Thoracic aorta (tissue), 2 donors: ENCODE results near the gene SPATS2L. TPM values are rescaled to one million over a fixed set of nuclear protein-coding genes. Genes with fewer than 3 reads are reported as not detected.

Experiments
- ATAC-seq: fragments of 150-250 bp; one replicate; pipeline ENCODE4 v1.8.0; 2017; ENCODE audit warnings: low read depth; ENCODE audit not compliant: insufficient number of reproducible peaks, low FRiP score
- DNase-seq: peaks from one replicate; pipeline ENCODE4 v3.0.0-alpha.2; 2020; ENCODE audit warnings: low spot score
- H3K27ac ChIP-seq, 2 donors: fragments of 200-600 bp; sonication (generic); 1 replicate in 1 of 2; 2 replicates in 1 of 2; pipeline ENCODE4 v1.5.1; 2016; ENCODE audit warnings: mild to moderate bottlenecking in 2 of 2, moderate library complexity in 2 of 2
- H3K27me3 ChIP-seq: fragments of 200-600 bp; sonication (generic); replicated peaks from 2 replicates; pipeline ENCODE4 v1.6.0; 2016; ENCODE audit warnings: mild to moderate bottlenecking; ENCODE audit not compliant: insufficient read depth
- H3K36me3 ChIP-seq: fragments of 200-600 bp; sonication (generic); one replicate; pipeline ENCODE4 v1.5.1; 2016
- H3K4me1 ChIP-seq, 2 donors: fragments of 200-600 bp; sonication (generic); 1 replicate in 1 of 2; 2 replicates in 1 of 2; pipeline versions ENCODE4 v1.5.1 to v1.6.0; 2016; ENCODE audit warnings: low read depth in 2 of 2, mild to moderate bottlenecking in 1 of 2; ENCODE audit not compliant: control insufficient read depth in 1 of 2
- H3K4me3 ChIP-seq: fragments of 200-600 bp; sonication (generic); 2 replicates; pipeline ENCODE4 v1.5.1; 2016; ENCODE audit warnings: mild to moderate bottlenecking
- H3K9me3 ChIP-seq: fragments of 200-600 bp; sonication (generic); 2 replicates; pipeline ENCODE4 v1.5.1; 2016
- total RNA-seq, 2 donors: library from RNA; depleted of rRNA; stranded (reverse); fragments of >200 nt; gene quantifications; one replicate each; pipeline versions ENCODE4 v1.1.0 to v1.2.3, GENCODE V29; 2016
- TF ChIP-seq, protein P1 (sequence below): fragments of 200-600 bp; sonication (generic); IDR thresholded peaks from one replicate; pipeline ENCODE4 v1.5.1; 2019; ENCODE audit warnings: antibody characterized with exemption

SPATS2L gene, protein sequence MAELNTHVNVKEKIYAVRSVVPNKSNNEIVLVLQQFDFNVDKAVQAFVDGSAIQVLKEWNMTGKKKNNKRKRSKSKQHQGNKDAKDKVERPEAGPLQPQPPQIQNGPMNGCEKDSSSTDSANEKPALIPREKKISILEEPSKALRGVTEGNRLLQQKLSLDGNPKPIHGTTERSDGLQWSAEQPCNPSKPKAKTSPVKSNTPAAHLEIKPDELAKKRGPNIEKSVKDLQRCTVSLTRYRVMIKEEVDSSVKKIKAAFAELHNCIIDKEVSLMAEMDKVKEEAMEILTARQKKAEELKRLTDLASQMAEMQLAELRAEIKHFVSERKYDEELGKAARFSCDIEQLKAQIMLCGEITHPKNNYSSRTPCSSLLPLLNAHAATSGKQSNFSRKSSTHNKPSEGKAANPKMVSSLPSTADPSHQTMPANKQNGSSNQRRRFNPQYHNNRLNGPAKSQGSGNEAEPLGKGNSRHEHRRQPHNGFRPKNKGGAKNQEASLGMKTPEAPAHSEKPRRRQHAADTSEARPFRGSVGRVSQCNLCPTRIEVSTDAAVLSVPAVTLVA
- 10 to 100 TPM; 47.7 to 90.3 TPM for total RNA-seq

GRCh38 chr2:200306196-200306930 lies at the start of gene SPATS2L:
Gene SPATS2L, plus strand, starts transcription at chr2:200306693. Its CDS starts 82,552 bp downstream, at chr2:200389245.
- TF ChIP-seq, protein P1, sequence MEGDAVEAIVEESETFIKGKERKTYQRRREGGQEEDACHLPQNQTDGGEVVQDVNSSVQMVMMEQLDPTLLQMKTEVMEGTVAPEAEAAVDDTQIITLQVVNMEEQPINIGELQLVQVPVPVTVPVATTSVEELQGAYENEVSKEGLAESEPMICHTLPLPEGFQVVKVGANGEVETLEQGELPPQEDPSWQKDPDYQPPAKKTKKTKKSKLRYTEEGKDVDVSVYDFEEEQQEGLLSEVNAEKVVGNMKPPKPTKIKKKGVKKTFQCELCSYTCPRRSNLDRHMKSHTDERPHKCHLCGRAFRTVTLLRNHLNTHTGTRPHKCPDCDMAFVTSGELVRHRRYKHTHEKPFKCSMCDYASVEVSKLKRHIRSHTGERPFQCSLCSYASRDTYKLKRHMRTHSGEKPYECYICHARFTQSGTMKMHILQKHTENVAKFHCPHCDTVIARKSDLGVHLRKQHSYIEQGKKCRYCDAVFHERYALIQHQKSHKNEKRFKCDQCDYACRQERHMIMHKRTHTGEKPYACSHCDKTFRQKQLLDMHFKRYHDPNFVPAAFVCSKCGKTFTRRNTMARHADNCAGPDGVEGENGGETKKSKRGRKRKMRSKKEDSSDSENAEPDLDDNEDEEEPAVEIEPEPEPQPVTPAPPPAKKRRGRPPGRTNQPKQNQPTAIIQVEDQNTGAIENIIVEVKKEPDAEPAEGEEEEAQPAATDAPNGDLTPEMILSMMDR, result no peak
- Histone ChIP-seq H3K27ac (peak within 1 kb of the TSS; percentile 85 to 94), H3K36me3 (no peaks in the 10 kb centered on the region), H3K9me3 (no peaks in the 10 kb centered on the region), H3K4me3 (peak within 1 kb of the TSS; percentile 94), H3K27me3 (no peaks in the 10 kb centered on the region), H3K4me1 (peaks cover 11 to 41% of the 10 kb centered on the region in 2 donors)
- DNase-seq, result peak; percentile 31
- ATAC-seq, result peak; percentile 32

DNA sequence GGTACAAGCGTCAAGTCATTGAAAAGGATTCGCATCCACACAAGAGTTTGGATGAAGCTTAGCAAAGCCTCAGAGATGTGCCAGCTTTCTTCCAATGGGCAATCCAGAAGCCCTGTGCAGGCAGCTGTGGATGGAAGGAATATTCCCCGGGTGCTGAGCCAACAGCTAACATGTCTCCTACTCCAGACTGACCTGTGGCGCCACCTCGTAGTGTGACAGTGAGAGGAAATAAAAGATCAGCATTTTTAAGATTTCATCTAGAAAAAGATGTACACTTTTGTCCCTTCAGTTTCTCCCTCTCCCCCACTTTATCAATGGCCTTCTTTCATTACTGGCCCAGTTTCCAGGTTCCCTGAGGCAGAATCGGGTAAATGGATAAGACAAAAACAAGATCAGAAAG lies 48.9 kb upstream of the SPATS2L start:
- H3K4me3 ChIP-seq, result no peak overlapping the region
- H3K36me3 ChIP-seq, result no peaks in the 10 kb centered on the region
- no peak for ATAC-seq
- no peak overlapping the region for H3K27ac ChIP-seq
- H3K4me1 ChIP-seq, result no peaks in the 10 kb centered on the region
- no peak for DNase-seq
- TF ChIP-seq, protein P1, result no peak
- no peaks in the 10 kb centered on the region for H3K27me3 ChIP-seq
- no peaks in the 10 kb centered on the region for H3K9me3 ChIP-seq

DNA sequence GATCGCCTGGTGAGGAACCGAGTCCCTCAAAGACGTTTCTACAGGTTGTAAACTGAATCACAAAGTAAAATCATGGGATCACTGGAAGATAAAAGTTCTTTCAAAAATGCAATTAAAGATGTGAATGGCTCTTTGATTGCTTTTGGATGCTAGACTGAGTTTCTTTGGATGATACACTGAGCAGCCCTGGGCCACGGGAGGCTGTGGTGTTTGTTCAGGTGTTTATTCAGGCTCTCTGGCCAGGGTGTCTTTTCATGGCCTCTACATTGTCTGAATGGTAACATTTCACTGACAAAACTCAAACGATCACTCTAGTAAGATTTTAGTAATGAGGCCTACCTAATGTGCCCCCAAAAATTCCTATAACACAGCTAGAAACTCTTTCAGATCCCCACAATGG lies 48.4 kb upstream of the SPATS2L start:
- Histone ChIP-seq H3K27me3 (no peaks in the 10 kb centered on the region), H3K27ac (no peak overlapping the region), H3K4me1 (no peaks in the 10 kb centered on the region), H3K36me3 (no peaks in the 10 kb centered on the region), H3K4me3 (no peak overlapping the region), H3K9me3 (no peaks in the 10 kb centered on the region)
- ATAC-seq (no peak), DNase-seq (no peak)
- TF ChIP-seq, protein P1, result no peak

DNA sequence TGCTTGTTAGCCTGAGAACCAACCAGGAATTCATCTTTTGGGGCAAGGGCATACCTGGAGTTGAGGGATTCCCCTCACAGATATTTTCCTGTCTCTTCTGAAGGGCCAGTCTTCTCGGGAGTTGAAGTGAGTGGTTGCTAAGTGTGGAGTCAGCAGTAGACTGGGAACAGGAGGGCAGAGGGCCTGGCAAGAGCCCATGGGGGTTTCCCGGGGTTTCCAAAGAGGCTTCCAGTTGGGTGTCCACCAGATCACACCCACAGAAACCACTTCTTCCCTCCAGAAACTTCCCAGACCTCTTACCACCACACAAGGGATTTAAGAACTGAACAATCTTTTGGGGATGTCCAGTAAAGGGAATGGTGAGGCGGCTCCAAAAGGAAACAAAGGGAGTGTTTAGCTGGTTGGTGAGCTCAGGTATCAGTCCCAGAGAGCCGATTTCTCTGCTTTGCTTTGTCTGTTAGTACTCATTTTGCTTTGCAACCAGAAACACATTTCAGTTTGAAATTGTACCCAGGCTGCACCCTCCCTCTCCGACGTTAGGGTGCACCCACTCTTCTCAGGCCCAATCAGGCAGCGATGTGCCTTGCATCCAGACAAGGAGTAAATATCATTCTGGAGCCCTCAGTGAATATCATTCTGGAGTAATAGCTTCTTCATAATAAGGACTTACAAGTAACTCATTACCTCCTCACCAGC lies 47.5 kb upstream of the SPATS2L start:
- no peak overlapping the region for H3K27ac ChIP-seq
- no peaks in the 10 kb centered on the region for H3K27me3 ChIP-seq
- H3K4me1 ChIP-seq, result no peaks in the 10 kb centered on the region
- TF ChIP-seq, protein P1, result no peak
- no peaks in the 10 kb centered on the region for H3K9me3 ChIP-seq
- DNase-seq (no peak), ATAC-seq (no peak)
- H3K4me3 ChIP-seq, result no peak overlapping the region
- no peaks in the 10 kb centered on the region for H3K36me3 ChIP-seq
